Liver (tissue), 3 donors: Measurements from ENCODE around the gene PLPP4.

ENCODE experiments used
- HNF4A ChIP-seq, 2 donors: conservative IDR thresholded peaks; 2 replicates each; pipeline ENCODE4 v1.6.1; 2016; ENCODE audit warnings: antibody characterized with exemption in 2 of 2, mild to moderate bottlenecking in 2 of 2
- JUND ChIP-seq, 2 donors: IDR thresholded peaks; 2 replicates each; pipeline ENCODE4 v1.6.1; 2016; ENCODE audit warnings: antibody characterized with exemption in 2 of 2
- NR2F2 ChIP-seq: IDR thresholded peaks from 2 replicates; pipeline ENCODE4 v1.6.1; 2016; ENCODE audit warnings: antibody characterized with exemption
- RAD21 ChIP-seq, 2 donors: IDR thresholded peaks; 2 replicates each; pipeline ENCODE4 v1.6.1; 2016; ENCODE audit warnings: antibody characterized with exemption in 2 of 2, mild to moderate bottlenecking in 2 of 2
- RXRA ChIP-seq, 2 donors: IDR thresholded peaks; 2 replicates each; pipeline ENCODE4 v1.6.1; 2017 to 2018; ENCODE audit warnings: antibody characterized with exemption in 2 of 2, mild to moderate bottlenecking in 1 of 2
- SP1 ChIP-seq: IDR thresholded peaks from 2 replicates; pipeline ENCODE4 v1.6.1; 2018; ENCODE audit warnings: antibody characterized with exemption, mild to moderate bottlenecking
- TAF1 ChIP-seq: conservative IDR thresholded peaks from 2 replicates; pipeline ENCODE4 v1.6.1; 2016; ENCODE audit warnings: antibody characterized with exemption, mild to moderate bottlenecking
- TF ChIP-seq, protein P1 (sequence below): fragments of 150-350 bp; IDR thresholded peaks from 2 replicates; pipeline ENCODE4 v1.5.1; 2017; ENCODE audit warnings: improper control_type of control experiment, low read depth, low read length; ENCODE audit not compliant: missing input control
- TF ChIP-seq, protein P2 (sequence below): IDR thresholded peaks from 2 replicates; pipeline ENCODE4 v1.6.1; 2016; ENCODE audit warnings: antibody characterized with exemption
- TF ChIP-seq, protein P3 (sequence below): IDR thresholded peaks from 2 replicates; pipeline ENCODE4 v1.6.1; 2016; ENCODE audit warnings: antibody characterized with exemption
- TF ChIP-seq, protein P4 (sequence below): IDR thresholded peaks from 2 replicates; pipeline ENCODE4 v1.6.1; 2016; ENCODE audit warnings: antibody characterized with exemption, mild to moderate bottlenecking
- donor health status: healthy.
- donor health status: healthy.

DNA sequence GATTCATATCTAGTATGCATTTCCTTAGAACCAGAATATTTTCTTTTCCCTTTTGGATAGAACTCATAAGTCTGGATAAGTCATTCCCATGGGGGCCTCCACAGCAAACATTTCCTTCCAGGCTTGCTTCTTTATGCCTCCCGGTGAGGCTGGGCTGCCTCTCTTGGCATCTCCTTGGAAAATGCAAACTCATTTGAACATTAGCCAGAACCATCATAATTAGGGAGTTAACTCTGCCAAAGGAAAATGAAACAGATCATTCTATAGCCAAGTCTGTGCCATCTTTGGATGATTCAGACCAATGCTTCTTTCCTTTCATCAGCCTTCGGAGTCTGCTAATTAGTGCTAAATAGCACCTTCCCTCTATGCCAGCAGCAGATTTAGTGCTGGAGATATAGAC, 81.1 kb downstream of the PLPP4 start:
- TF ChIP-seq, protein P1, sequence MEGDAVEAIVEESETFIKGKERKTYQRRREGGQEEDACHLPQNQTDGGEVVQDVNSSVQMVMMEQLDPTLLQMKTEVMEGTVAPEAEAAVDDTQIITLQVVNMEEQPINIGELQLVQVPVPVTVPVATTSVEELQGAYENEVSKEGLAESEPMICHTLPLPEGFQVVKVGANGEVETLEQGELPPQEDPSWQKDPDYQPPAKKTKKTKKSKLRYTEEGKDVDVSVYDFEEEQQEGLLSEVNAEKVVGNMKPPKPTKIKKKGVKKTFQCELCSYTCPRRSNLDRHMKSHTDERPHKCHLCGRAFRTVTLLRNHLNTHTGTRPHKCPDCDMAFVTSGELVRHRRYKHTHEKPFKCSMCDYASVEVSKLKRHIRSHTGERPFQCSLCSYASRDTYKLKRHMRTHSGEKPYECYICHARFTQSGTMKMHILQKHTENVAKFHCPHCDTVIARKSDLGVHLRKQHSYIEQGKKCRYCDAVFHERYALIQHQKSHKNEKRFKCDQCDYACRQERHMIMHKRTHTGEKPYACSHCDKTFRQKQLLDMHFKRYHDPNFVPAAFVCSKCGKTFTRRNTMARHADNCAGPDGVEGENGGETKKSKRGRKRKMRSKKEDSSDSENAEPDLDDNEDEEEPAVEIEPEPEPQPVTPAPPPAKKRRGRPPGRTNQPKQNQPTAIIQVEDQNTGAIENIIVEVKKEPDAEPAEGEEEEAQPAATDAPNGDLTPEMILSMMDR = no peak
- TF ChIP-seq, protein P2, sequence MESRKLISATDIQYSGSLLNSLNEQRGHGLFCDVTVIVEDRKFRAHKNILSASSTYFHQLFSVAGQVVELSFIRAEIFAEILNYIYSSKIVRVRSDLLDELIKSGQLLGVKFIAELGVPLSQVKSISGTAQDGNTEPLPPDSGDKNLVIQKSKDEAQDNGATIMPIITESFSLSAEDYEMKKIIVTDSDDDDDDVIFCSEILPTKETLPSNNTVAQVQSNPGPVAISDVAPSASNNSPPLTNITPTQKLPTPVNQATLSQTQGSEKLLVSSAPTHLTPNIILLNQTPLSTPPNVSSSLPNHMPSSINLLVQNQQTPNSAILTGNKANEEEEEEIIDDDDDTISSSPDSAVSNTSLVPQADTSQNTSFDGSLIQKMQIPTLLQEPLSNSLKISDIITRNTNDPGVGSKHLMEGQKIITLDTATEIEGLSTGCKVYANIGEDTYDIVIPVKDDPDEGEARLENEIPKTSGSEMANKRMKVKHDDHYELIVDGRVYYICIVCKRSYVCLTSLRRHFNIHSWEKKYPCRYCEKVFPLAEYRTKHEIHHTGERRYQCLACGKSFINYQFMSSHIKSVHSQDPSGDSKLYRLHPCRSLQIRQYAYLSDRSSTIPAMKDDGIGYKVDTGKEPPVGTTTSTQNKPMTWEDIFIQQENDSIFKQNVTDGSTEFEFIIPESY = no peak
- TF ChIP-seq, protein P3, sequence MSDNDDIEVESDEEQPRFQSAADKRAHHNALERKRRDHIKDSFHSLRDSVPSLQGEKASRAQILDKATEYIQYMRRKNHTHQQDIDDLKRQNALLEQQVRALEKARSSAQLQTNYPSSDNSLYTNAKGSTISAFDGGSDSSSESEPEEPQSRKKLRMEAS = no peak
- TF ChIP-seq HNF4A (conservative IDR thresholded peaks at IDR 0.05) = no peak
- TF ChIP-seq RAD21 (IDR thresholded peaks at IDR 0.05) = no peak
- TF ChIP-seq RXRA (IDR thresholded peaks at IDR 0.05) = no peak
- TF ChIP-seq, protein P4, sequence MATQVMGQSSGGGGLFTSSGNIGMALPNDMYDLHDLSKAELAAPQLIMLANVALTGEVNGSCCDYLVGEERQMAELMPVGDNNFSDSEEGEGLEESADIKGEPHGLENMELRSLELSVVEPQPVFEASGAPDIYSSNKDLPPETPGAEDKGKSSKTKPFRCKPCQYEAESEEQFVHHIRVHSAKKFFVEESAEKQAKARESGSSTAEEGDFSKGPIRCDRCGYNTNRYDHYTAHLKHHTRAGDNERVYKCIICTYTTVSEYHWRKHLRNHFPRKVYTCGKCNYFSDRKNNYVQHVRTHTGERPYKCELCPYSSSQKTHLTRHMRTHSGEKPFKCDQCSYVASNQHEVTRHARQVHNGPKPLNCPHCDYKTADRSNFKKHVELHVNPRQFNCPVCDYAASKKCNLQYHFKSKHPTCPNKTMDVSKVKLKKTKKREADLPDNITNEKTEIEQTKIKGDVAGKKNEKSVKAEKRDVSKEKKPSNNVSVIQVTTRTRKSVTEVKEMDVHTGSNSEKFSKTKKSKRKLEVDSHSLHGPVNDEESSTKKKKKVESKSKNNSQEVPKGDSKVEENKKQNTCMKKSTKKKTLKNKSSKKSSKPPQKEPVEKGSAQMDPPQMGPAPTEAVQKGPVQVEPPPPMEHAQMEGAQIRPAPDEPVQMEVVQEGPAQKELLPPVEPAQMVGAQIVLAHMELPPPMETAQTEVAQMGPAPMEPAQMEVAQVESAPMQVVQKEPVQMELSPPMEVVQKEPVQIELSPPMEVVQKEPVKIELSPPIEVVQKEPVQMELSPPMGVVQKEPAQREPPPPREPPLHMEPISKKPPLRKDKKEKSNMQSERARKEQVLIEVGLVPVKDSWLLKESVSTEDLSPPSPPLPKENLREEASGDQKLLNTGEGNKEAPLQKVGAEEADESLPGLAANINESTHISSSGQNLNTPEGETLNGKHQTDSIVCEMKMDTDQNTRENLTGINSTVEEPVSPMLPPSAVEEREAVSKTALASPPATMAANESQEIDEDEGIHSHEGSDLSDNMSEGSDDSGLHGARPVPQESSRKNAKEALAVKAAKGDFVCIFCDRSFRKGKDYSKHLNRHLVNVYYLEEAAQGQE = no peak
- no peak for TF ChIP-seq JUND (IDR thresholded peaks at IDR 0.05)
- no peak for TF ChIP-seq SP1
- TF ChIP-seq NR2F2 = no peak
- TF ChIP-seq TAF1 = no peak
